Adrenal gland (tissue), 5 donors: ENCODE results near the gene CDO1.

Source experiments
- CTCF ChIP-seq, 6 experiments: fragments of 450-650 bp in 4 of 6; fragments of 200-600 bp in 2 of 6; sonication (generic) in 1 of 6; IDR thresholded peaks; 1 replicate in 5 of 6; 2 replicates in 1 of 6; pipeline versions ENCODE4 v1.5.1 to v1.8.0; 2016 to 2021; ENCODE audit warnings: antibody characterized with exemption in 6 of 6, mild to moderate bottlenecking in 2 of 6, moderate library complexity in 1 of 6
- POLR2A ChIP-seq, 2 donors: fragments of 450-650 bp; IDR thresholded peaks; one replicate each; pipeline ENCODE4 v1.6.1; 2017; ENCODE audit warnings: antibody characterized with exemption in 2 of 2, mild to moderate bottlenecking in 2 of 2, moderate library complexity in 1 of 2
- donor health status: DM: no; HTN: no; CAD: no.

DNA sequence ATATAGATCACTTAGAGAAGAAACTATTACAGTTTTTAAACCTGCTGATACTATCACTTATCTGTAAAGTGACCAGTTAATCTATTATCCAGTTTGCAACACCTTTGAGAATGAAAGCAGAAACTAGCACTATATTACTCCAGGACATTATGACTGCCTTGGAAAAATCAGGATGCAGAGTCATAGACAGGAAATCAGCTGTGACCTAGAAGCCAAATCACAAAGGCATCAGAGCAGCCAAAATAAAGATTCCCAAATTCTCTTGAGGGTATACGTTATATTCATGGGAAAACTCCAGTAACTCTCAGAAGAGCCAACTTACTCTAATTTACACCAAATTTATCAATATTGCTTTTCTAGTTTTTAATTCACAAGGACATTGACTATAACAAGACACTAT lies 49.9 kb downstream of the CDO1 start:
- TF ChIP-seq CTCF (IDR thresholded peaks at IDR 0.05) (no peak), POLR2A (IDR thresholded peaks at IDR 0.05) (no peak)
